ENCODE results near the gene GHRHR. TPM values are rescaled to one million over a fixed set of nuclear protein-coding genes. Genes with fewer than 3 reads are reported as not detected.

Gene GHRHR
- total and polyA plus RNA-seq, 2 donors from 2014 or later, result 0.75 TPM; not detected in 1

DNA sequence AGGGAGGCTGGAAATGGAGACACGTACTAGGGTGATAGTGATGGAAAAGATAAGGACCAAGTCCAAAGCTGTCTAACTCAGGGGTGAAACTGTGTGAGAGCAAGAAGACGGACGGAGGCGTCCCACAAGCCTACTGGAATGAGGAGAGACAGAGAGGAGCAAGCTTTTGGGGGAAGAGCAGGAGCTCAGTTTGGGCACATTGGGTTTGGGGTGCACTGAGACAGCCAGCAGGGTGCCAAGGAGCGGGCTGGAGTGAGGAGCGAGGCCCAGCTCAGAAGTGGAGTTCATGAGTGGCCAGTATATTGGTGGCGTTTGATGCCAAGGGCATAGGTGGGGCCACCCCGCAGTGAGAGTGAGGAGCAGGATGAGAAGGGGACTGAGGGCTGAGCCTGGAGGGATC lies 22.6 kb downstream of the GHRHR start:
- TF ChIP-seq, protein P1, sequence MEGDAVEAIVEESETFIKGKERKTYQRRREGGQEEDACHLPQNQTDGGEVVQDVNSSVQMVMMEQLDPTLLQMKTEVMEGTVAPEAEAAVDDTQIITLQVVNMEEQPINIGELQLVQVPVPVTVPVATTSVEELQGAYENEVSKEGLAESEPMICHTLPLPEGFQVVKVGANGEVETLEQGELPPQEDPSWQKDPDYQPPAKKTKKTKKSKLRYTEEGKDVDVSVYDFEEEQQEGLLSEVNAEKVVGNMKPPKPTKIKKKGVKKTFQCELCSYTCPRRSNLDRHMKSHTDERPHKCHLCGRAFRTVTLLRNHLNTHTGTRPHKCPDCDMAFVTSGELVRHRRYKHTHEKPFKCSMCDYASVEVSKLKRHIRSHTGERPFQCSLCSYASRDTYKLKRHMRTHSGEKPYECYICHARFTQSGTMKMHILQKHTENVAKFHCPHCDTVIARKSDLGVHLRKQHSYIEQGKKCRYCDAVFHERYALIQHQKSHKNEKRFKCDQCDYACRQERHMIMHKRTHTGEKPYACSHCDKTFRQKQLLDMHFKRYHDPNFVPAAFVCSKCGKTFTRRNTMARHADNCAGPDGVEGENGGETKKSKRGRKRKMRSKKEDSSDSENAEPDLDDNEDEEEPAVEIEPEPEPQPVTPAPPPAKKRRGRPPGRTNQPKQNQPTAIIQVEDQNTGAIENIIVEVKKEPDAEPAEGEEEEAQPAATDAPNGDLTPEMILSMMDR (IDR thresholded peaks at IDR 0.05; ENCODE audit: borderline replicate concordance, extremely low read depth, insufficient read depth), result no peak
- Histone ChIP-seq H3K9ac (ENCODE audit: low read length in 3 of 3) (no peak overlapping the region), H3K9me3 (ENCODE audit: control insufficient read depth in 2 of 3, insufficient read depth in 1 of 3, low read length in 3 of 3) (no peaks in the 10 kb centered on the region), H3K27ac (ENCODE audit: low read depth in 2 of 2, low read length in 2 of 2) (no peak overlapping the region), H3K4me1 (ENCODE audit: control insufficient read depth in 2 of 3, insufficient read depth in 2 of 3, low read depth in 1 of 3, low read length in 3 of 3) (peaks cover 0 to 4% (median 3%) of the 10 kb centered on the region in 3 donors), H3K36me3 (ENCODE audit: control insufficient read depth in 2 of 3, insufficient read depth in 3 of 3, low read length in 3 of 3) (no peaks in the 10 kb centered on the region), H3K27me3 (ENCODE audit: control insufficient read depth, insufficient read depth, low read length) (no peaks in the 10 kb centered on the region), H3K4me3 (ENCODE audit: low read length in 3 of 3) (no peak overlapping the region)
- intact Hi-C loops (cut with DNase I), result no loop called here
- FAIRE-seq (no peak), DNase-seq (no peak)

DNA sequence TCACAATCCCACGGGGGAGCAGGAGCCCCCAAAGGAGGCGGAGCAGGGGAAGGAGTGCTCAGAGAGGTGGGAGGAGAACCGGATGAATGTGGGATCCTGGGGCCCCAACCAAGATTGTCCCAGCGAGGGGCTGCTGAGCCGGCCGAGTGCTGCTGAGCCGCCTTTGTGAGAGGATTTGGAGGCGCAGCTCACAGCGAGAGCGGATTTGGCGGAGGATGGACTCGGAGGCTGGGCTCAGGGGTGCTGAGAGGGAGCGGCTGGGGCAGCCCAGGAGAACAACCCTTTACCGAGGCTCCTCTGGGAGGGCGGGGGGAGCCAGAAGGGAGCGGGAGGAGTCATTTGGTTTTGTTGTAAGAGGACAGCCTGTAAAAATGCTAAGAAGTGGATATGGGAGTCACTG lies 23.0 kb downstream of the GHRHR start:
- Histone ChIP-seq H3K27ac (ENCODE audit: low read depth in 2 of 2, low read length in 2 of 2) (no peak overlapping the region), H3K4me1 (ENCODE audit: control insufficient read depth in 2 of 3, insufficient read depth in 2 of 3, low read depth in 1 of 3, low read length in 3 of 3) (peaks cover 0 to 4% (median 3%) of the 10 kb centered on the region in 3 donors), H3K36me3 (ENCODE audit: control insufficient read depth in 2 of 3, insufficient read depth in 3 of 3, low read length in 3 of 3) (no peaks in the 10 kb centered on the region), H3K4me3 (ENCODE audit: low read length in 3 of 3) (no peak overlapping the region), H3K9me3 (ENCODE audit: control insufficient read depth in 2 of 3, insufficient read depth in 1 of 3, low read length in 3 of 3) (no peaks in the 10 kb centered on the region), H3K9ac (ENCODE audit: low read length in 3 of 3) (no peak overlapping the region), H3K27me3 (ENCODE audit: control insufficient read depth, insufficient read depth, low read length) (no peaks in the 10 kb centered on the region)
- FAIRE-seq, result no peak
- DNase-seq, result no peak
- intact Hi-C loops (cut with DNase I), result no loop called here
- TF ChIP-seq, protein P1 (IDR thresholded peaks at IDR 0.05; ENCODE audit: borderline replicate concordance, extremely low read depth, insufficient read depth), result no peak

DNA sequence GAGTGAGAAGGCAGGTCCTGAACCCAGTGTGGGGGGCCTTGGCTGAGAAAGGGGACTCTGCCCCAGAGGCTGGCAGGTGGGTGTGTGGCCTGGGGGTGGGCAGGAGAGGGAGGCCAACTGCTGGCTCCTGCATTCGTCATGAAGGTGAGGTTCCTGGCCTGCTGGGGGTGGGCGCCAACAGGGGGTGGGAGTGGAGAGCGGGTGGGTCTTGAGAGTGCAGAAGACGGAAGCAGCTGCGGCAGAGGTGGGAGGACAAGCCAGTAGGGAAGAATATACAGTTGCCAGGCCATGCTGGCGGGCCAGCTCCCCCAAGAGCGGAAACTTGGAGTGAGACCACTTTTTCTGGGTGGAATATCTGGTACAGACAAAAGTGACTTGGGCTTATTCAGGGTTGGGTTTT lies 23.4 kb downstream of the GHRHR start:
- FAIRE-seq (no peak), DNase-seq (no peak)
- intact Hi-C loops (cut with DNase I), result no loop called here
- no peaks in the 10 kb centered on the region for H3K9me3 ChIP-seq (ENCODE audit: control insufficient read depth in 2 of 3, insufficient read depth in 1 of 3, low read length in 3 of 3)
- H3K4me3 ChIP-seq (ENCODE audit: low read length in 3 of 3), result no peak overlapping the region
- TF ChIP-seq, protein P1 (IDR thresholded peaks at IDR 0.05; ENCODE audit: borderline replicate concordance, extremely low read depth, insufficient read depth), result no peak
- no peaks in the 10 kb centered on the region for H3K27me3 ChIP-seq (ENCODE audit: control insufficient read depth, insufficient read depth, low read length)
- H3K27ac ChIP-seq (ENCODE audit: low read depth in 2 of 2, low read length in 2 of 2), result no peak overlapping the region
- no peaks in the 10 kb centered on the region for H3K36me3 ChIP-seq (ENCODE audit: control insufficient read depth in 2 of 3, insufficient read depth in 3 of 3, low read length in 3 of 3)
- H3K4me1 ChIP-seq (ENCODE audit: control insufficient read depth in 2 of 3, insufficient read depth in 2 of 3, low read depth in 1 of 3, low read length in 3 of 3), result peaks cover 0 to 4% (median 3%) of the 10 kb centered on the region in 3 donors
- H3K9ac ChIP-seq (ENCODE audit: low read length in 3 of 3), result no peak overlapping the region

DNA sequence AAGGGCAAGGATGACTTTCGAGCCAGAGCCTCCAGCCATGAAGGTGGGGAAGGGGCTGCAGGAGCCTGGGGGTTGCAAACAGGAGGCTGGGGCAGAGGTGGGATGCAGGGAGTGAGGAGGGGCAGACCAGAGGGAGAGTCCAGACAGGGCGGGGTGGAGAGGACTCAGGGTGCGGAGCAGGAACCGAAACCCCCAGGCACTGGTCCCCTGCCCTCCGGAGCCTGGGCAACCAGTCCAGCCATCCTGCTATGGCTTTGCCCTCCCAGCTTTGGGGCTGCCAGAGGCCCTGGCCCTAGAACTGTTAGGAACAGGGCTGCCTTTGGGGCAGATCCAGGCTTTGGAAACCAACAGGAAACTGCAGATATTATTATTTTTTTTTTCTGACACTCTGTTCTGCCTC lies 24.2 kb downstream of the GHRHR start:
- peaks cover 0 to 4% (median 3%) of the 10 kb centered on the region in 3 donors for H3K4me1 ChIP-seq (ENCODE audit: control insufficient read depth in 2 of 3, insufficient read depth in 2 of 3, low read depth in 1 of 3, low read length in 3 of 3)
- TF ChIP-seq, protein P1 (IDR thresholded peaks at IDR 0.05; ENCODE audit: borderline replicate concordance, extremely low read depth, insufficient read depth), result no peak
- no peaks in the 10 kb centered on the region for H3K27me3 ChIP-seq (ENCODE audit: control insufficient read depth, insufficient read depth, low read length)
- FAIRE-seq (no peak), DNase-seq (no peak)
- intact Hi-C loops (cut with DNase I), result no loop called here
- H3K4me3 ChIP-seq (ENCODE audit: low read length in 3 of 3), result no peak overlapping the region
- H3K36me3 ChIP-seq (ENCODE audit: control insufficient read depth in 2 of 3, insufficient read depth in 3 of 3, low read length in 3 of 3), result no peaks in the 10 kb centered on the region
- H3K9me3 ChIP-seq (ENCODE audit: control insufficient read depth in 2 of 3, insufficient read depth in 1 of 3, low read length in 3 of 3), result no peaks in the 10 kb centered on the region
- no peak overlapping the region for H3K9ac ChIP-seq (ENCODE audit: low read length in 3 of 3)
- no peak overlapping the region for H3K27ac ChIP-seq (ENCODE audit: low read depth in 2 of 2, low read length in 2 of 2)

Measured in kidney (tissue), 14 donors.